HG02588 (cell line): ENCODE results near the gene SPANXD.
"Not testable (repeated sequence)": the region's sequence is repeated elsewhere in the genome, so short reads cannot be mapped to it uniquely, and the experiment has no call there.

Source experiments
- ATAC-seq: cut with Tn5 transposase; IDR thresholded peaks from one replicate; pipeline ENCODE4 v1.9.1; 2021; ENCODE audit warnings: mild to moderate bottlenecking, moderate library complexity; ENCODE audit not compliant: unreplicated experiment

Gene SPANXD

DNA sequence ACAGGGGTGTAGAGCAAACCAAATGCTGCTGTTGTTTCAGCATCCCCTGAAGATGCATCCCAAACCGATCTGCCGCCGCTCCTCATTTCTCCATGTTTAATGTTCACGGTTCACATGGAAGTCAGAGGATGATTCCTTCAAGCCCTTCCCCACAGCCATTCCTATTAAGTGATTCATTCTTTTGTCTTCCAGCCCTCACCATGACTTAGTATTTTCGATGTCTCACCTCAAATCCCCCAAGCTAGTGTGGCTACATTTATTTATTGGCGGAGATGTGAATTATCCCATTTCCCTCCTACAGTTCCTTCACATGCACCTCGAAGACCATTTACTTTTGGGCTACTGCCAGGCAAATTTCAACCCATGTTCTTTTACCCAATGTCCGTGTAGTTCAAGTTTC lies at the start of gene SPANXD:
TSS of gene SPANXD (minus strand) at position 101 of the 400 bp plus-strand sequence. CDS start 334 bp downstream, outside the sequence.
- not testable (repeated sequence) for ATAC-seq

DNA sequence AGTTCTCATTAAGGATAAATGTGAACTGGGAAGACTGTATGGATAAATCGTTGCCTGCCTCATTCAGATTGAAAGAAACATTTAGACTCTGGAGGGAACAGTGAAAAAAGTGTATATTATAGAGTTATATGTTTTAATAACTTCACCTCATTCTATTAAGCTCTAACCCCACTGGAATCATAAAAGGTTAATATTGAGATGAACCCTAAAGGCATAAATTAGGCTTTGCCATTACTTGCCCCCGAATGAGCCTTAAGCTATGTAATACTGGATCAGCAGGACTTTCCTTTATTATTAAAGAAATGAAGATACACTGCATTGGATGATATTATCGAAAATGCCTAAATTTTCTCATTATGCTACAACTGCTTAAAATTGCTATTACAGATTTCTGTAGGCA lies 44.1 kb upstream of the SPANXD start:
- no peak for ATAC-seq

DNA sequence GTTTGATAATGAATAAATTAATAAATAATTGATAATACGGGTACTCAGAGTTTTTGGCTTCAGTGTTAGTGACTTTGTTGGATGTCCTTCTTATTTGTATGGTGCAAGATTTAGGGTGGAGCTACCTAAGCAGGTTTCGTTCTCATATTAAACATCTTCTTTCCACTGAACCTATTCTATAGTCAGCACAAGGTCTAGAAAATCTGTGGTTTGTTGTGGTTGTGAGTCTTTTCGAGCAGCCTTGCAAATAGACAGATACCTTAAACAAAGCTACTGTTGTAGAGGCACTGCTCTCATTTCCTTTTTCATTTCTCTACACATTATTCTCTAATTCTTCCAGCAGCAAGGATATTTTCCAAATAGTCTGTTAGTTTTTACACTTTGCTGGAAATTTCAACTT lies 38.1 kb upstream of the SPANXD start:
- ATAC-seq: no peak

- no peak for ATAC-seq
These were observed 34.8 kb upstream of the SPANXD start for GRCh38 chrX:141733371-141733770.

DNA sequence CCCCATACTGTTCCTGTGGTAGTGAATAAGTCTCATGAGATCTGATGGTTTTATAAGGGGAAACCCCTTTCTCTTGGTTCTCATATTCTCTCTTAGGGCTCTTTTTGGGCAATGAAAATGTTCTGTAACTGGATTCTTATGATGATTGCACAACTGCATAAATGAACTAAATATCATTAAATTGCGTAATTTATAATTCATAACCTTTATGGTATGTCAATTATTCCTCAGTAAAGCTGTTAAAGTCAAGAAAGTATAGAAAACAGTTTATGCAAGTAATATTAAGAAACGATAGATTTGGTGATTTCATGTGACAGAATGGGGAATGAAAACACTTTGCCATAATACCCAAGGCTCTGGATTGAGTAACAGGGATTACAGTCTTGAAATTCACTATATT lies 33.5 kb upstream of the SPANXD start:
- ATAC-seq: no peak

DNA sequence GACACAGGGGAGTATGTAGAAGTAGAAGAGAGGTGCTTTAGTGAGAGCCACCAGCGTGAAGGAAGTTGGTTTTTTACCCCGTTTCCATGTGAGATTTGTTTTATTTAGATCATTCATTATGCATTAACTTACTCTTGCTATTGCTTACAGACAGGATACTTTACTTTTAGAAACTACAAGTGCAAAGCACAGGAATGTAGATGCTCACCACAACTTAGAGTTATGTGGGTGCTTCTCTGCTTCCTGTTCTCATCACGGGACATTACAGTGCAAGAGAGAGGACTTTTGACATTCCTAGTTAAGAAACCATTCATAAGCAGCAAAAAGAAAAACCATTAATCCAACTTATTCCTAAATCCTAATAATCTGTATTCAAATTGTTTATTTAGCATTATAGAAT lies 25.6 kb upstream of the SPANXD start:
- no peak for ATAC-seq

DNA sequence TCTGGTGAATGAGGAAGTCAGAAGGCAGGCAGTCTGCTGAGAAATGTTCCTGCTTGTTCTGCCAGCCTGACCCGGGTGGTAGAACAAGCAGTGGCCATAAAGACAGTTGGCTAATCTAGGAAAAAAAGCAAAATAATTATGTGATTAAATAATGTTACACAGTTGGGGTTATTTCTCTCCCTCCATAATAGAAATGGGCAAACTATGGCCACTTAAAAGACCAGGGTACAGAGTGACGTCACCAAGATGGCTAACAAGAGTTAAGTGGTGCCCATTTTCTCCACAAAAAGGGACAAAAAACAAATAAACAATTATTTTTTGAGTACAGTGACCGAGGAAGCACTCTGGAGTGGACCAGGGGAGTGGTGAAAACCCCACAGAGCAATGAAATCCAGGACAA lies 16.1 kb upstream of the SPANXD start:
- no peak for ATAC-seq

GRCh38 chrX:141701072-141701471 lies 2.5 kb upstream of the SPANXD start:
- ATAC-seq: no peak

- no peak for ATAC-seq
These were observed 24.6 kb downstream of the SPANXD start for GRCh38 chrX:141673946-141674345.

GRCh38 chrX:141669689-141670088 lies 28.9 kb downstream of the SPANXD start:
- no peak for ATAC-seq

GRCh38 chrX:141668371-141668770 lies 30.2 kb downstream of the SPANXD start:
- ATAC-seq: no peak

GRCh38 chrX:141662781-141663180 lies 35.8 kb downstream of the SPANXD start:
- ATAC-seq: no peak

- ATAC-seq: no peak
These were observed 46.3 kb downstream of the SPANXD start for GRCh38 chrX:141652286-141652685.
